PC-9 (cell line): ENCODE measurements around the gene PROSER2. TPM values are rescaled to one million over a fixed set of nuclear protein-coding genes. Genes with fewer than 3 reads are reported as not detected.

ENCODE experiments used
- BruUV-seq: library from RNA; stranded (reverse); fragments of 400-500 nt; replicated peaks from 2 replicates; lab custom pipeline; 2021; lab: Mats Ljungman, UMichigan
- CTCF ChIA-PET: fragments of 300-600 bp; sonication (Branson Sonifier 250); formaldehyde crosslinking; loops from one replicate; lab custom pipeline; 2022; ENCODE audit warnings: antibody characterized with exemption; lab: Charles Lee
- POLR2A ChIA-PET: fragments of 300-600 bp; sonication (Branson Sonifier 250); formaldehyde crosslinking; loops from one replicate; lab custom pipeline; 2022; ENCODE audit warnings: antibody characterized with exemption; ENCODE audit not compliant: unreplicated experiment; lab: Charles Lee
- DNase-seq, 2 experiments: peaks; one replicate each; pipeline versions ENCODE4 v3.0.0 to v3.0.0-alpha.2; 2015 to 2022; ENCODE audit warnings: mixed read lengths in 1 of 2
- H2AFZ ChIP-seq: fragments of 200-600 bp; sonication (generic); 2 replicates; pipeline ENCODE4 v1.8.1; 2017; ENCODE audit warnings: antibody characterized with exemption
- H3F3A ChIP-seq: fragments of 200-600 bp; sonication (generic); 2 replicates; pipeline ENCODE4 v1.8.1; 2017; ENCODE audit warnings: antibody characterized with exemption, mild to moderate bottlenecking, low read depth; ENCODE audit not compliant: insufficient read depth
- H3K27ac ChIP-seq: fragments of 200-600 bp; sonication (generic); 2 replicates; pipeline ENCODE4 v1.6.1; 2016; ENCODE audit warnings: mixed run types
- H3K27me3 ChIP-seq: fragments of 200-600 bp; sonication (generic); 2 replicates; pipeline ENCODE4 v1.6.1; 2016; ENCODE audit warnings: low read depth, mixed run types; ENCODE audit not compliant: insufficient read depth
- H3K36me3 ChIP-seq: fragments of 200-600 bp; sonication (generic); 2 replicates; pipeline ENCODE4 v1.6.1; 2016; ENCODE audit warnings: low read depth, mixed run types
- H3K4me1 ChIP-seq: fragments of 200-600 bp; sonication (generic); replicated peaks from 2 replicates; pipeline ENCODE4 v1.6.1; 2016; ENCODE audit warnings: mixed run types; ENCODE audit not compliant: insufficient read depth
- H3K4me2 ChIP-seq: fragments of 200-600 bp; sonication (generic); 2 replicates; pipeline ENCODE4 v1.6.1; 2017; ENCODE audit warnings: mixed run types
- H3K4me3 ChIP-seq: fragments of 200-600 bp; sonication (generic); 2 replicates; pipeline ENCODE4 v1.6.1; 2016; ENCODE audit warnings: mixed run types
- H3K79me2 ChIP-seq: fragments of 200-600 bp; sonication (generic); 2 replicates; pipeline ENCODE4 v1.6.1; 2017; ENCODE audit warnings: low read depth, mixed run types
- H3K9me2 ChIP-seq: fragments of 200-600 bp; sonication (generic); 2 replicates; pipeline ENCODE4 v1.8.1; 2017; ENCODE audit warnings: mild to moderate bottlenecking; ENCODE audit not compliant: insufficient read depth
- H3K9me3 ChIP-seq: fragments of 200-600 bp; sonication (generic); 2 replicates; pipeline ENCODE4 v1.8.1; 2016; ENCODE audit warnings: low read depth; ENCODE audit not compliant: insufficient read depth
- H4K20me1 ChIP-seq: fragments of 200-600 bp; sonication (generic); 2 replicates; pipeline ENCODE4 v1.8.1; 2017; ENCODE audit not compliant: insufficient read depth
- EZH2 ChIP-seq: fragments of 200-600 bp; sonication (generic); IDR thresholded peaks from 2 replicates; pipeline ENCODE4 v1.8.0; 2017; ENCODE audit warnings: antibody characterized with exemption, low read depth
- intact Hi-C: fragments of 100-400 bp; cut with micrococcal nuclease; formaldehyde crosslinking; loops from one replicate; pipeline ENCODE4 v1.10.0; 2022; ENCODE audit not compliant: unreplicated experiment
- total RNA-seq: library from RNA; stranded (reverse); gene quantifications from 2 replicates; pipeline ENCODE4 v1.2.3, GENCODE V29; 2021
- TF ChIP-seq, protein P1 (sequence below): fragments of 200-600 bp; sonication (generic); conservative IDR thresholded peaks from 2 replicates; pipeline ENCODE4 v1.6.1; 2017; ENCODE audit warnings: mixed run types, antibody characterized with exemption, mild to moderate bottlenecking, moderate library complexity

The PROSER2 gene
- total RNA-seq, 1 experiment from 2014 or later = 66.6 TPM

DNA sequence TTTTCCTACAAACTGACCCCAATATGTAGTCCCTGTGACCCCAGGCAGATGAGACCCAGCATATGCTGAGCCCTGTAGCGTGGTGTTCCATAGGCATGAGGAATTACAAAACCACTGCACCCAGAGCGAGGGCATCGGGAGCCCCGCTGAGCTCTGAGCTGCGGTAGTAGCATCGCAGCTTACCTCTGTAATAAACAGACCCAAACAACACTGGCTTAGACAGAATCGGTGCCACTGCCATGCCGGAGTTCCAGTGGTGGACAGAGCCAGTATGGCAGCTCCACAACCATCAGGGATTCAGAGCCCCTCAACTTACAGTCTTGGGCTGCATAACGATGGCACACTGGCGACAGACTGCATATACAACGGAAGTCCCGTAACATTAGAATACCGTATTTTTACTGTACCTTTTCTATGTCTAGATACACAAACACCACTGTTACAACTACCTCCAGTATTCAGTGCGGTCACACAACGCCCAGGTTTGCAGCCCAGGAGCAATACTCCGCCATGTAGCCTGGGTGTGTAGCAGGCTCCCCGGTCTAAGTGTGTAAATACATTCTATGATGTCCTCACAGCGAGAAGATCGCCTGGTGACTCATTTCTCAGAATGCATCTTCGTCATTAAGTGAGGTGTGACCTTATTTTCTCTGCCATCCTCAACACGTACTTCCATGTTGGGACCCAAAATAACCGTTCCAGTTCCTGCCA is 68.8 kb downstream of the PROSER2 start:
- no peak for TF ChIP-seq EZH2
- TF ChIP-seq, protein P1, sequence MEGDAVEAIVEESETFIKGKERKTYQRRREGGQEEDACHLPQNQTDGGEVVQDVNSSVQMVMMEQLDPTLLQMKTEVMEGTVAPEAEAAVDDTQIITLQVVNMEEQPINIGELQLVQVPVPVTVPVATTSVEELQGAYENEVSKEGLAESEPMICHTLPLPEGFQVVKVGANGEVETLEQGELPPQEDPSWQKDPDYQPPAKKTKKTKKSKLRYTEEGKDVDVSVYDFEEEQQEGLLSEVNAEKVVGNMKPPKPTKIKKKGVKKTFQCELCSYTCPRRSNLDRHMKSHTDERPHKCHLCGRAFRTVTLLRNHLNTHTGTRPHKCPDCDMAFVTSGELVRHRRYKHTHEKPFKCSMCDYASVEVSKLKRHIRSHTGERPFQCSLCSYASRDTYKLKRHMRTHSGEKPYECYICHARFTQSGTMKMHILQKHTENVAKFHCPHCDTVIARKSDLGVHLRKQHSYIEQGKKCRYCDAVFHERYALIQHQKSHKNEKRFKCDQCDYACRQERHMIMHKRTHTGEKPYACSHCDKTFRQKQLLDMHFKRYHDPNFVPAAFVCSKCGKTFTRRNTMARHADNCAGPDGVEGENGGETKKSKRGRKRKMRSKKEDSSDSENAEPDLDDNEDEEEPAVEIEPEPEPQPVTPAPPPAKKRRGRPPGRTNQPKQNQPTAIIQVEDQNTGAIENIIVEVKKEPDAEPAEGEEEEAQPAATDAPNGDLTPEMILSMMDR = no peak
- BruUV-seq = no TSS peak

DNA sequence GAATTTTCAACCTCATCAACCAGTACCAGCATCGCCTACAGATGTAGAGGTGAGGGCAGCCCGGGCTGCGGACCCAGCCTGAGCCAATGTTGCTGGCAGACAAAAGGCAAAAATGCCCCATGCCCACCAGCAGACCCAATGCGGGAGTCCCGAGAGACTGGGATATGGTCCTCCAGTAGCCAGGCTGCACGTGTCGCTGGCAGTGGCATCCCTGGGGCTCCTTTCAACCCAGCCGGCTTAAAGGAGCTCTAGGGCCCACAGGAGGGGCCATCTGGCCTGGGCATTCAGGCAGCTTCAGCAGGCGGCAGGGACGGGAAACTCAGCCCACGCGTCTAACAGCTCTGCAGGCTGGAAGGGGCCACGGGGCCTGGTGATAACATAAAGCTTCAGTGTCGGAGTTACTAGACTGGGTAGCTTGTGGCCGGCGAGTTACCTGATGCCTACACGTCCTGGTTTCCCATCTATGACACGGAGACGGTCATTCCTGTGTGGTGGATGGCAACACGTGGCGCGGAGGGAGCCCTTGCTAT is 70.7 kb downstream of the PROSER2 start:
- Histone ChIP-seq H4K20me1 (no peaks in the 10 kb centered on the region), H3K4me2 (no peak overlapping the region), H3K79me2 (no peaks in the 10 kb centered on the region), H3K27me3 (no peaks in the 10 kb centered on the region), H2AFZ (no peak overlapping the region), H3K27ac (no peak overlapping the region), H3K9me2 (no peaks in the 10 kb centered on the region), H3K9me3 (no peaks in the 10 kb centered on the region), H3K36me3 (no peaks in the 10 kb centered on the region), H3K4me3 (no peak overlapping the region), H3F3A (peaks cover 12% of the 10 kb centered on the region), H3K4me1 (peaks cover 23% of the 10 kb centered on the region)
- no peak for DNase-seq
- no peak for TF ChIP-seq EZH2
- TF ChIP-seq, protein P1 = no peak
- ChIA-PET POLR2A (no interaction called here), CTCF (no interaction called here)
- intact Hi-C loops = no loop called here
- BruUV-seq = no TSS peak

More for the DNA sequence above, 68.8 kb downstream of the PROSER2 start:
- H3K36me3 ChIP-seq = no peaks in the 10 kb centered on the region
- H3K4me3 ChIP-seq = no peak overlapping the region
- no peaks in the 10 kb centered on the region for H3K27me3 ChIP-seq
- no peaks in the 10 kb centered on the region for H3K9me2 ChIP-seq
- H3K4me1 ChIP-seq = peaks cover 13% of the 10 kb centered on the region
- H3K79me2 ChIP-seq = no peaks in the 10 kb centered on the region
- H3K9me3 ChIP-seq = no peaks in the 10 kb centered on the region
- no peaks in the 10 kb centered on the region; the same call in 1 of the 2 replicates for H3F3A ChIP-seq
- no peak overlapping the region for H3K4me2 ChIP-seq
- no peaks in the 10 kb centered on the region for H4K20me1 ChIP-seq
- H2AFZ ChIP-seq = no peak overlapping the region
- intact Hi-C loops = no loop called here
- DNase-seq = no peak
- CTCF ChIA-PET = no interaction called here
- H3K27ac ChIP-seq = no peak overlapping the region
- POLR2A ChIA-PET = no interaction called here

DNA sequence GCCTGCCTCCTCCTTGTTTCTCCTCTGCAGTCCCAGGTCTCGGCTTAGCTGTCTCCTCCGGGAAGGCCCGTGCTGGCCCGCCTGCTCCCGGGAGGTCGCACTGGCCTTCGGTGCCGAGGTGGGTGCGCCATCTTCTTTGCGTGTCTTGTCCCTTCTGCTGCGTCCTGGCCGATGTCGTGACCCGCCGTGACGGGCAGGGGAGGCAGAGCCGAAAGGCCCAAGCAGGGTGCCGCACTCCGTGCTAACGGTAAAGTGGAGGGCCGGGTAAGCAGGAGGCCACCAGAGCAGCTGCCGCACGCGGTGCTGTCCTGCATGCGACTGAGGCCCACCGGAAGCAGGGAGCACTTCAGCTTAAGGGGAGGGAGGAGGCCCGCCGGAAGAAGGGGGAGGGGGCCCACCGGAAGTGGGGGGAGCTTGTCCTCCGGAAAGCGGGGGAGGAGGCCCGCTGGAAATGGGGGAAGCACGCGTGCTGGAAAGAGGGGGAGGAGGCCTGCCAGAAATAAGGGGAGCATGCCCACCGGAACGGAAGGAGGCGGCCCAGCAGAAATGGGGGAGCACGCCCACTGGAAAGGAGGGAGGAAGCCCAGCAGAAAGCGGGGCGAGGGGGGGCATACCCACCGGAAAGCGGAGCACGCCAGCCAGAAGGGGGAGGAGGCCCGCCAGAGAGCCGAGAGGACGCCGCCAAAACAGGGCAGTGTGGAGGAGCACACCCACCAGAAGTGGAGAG is 71.4 kb downstream of the PROSER2 start:
- Histone ChIP-seq H3F3A (peaks cover 18% of the 10 kb centered on the region), H4K20me1 (no peaks in the 10 kb centered on the region), H3K36me3 (no peaks in the 10 kb centered on the region), H3K4me3 (no peak overlapping the region), H3K4me2 (no peak overlapping the region), H2AFZ (no peak overlapping the region), H3K4me1 (peaks cover 30% of the 10 kb centered on the region), H3K79me2 (no peaks in the 10 kb centered on the region), H3K9me2 (no peaks in the 10 kb centered on the region), H3K9me3 (no peaks in the 10 kb centered on the region), H3K27me3 (no peaks in the 10 kb centered on the region), H3K27ac (no peak overlapping the region)
- ChIA-PET POLR2A (no interaction called here), CTCF (no interaction called here)
- intact Hi-C loops = no loop called here
- no TSS peak for BruUV-seq
- TF ChIP-seq, protein P1 = no peak
- no peak for TF ChIP-seq EZH2
- DNase-seq = no peak
